ENCODE measurements around the gene RAD23A.

Gene RAD23A

GRCh38 chr19:12932392-12933286 lies 13.0 kb upstream of the RAD23A start:
- Mint-ChIP-seq H3K4me3 (peak overlapping the region; percentile 96), H3K27ac (peak overlapping the region; percentile 93), H3K9me3 (no peaks in the 10 kb centered on the region), H3K4me1 (ENCODE audit: low read depth) (peaks cover 47% of the 10 kb centered on the region), H3K36me3 (ENCODE audit: low read depth) (peaks cover 49% of the 10 kb centered on the region), H3K27me3 (no peaks in the 10 kb centered on the region)
- intact Hi-C loops (cut with micrococcal nuclease): loop anchor here (2.0 kb wide), 1 partner anchor 14 kb away; the partner anchor contains the start of gene SYCE2

DNA sequence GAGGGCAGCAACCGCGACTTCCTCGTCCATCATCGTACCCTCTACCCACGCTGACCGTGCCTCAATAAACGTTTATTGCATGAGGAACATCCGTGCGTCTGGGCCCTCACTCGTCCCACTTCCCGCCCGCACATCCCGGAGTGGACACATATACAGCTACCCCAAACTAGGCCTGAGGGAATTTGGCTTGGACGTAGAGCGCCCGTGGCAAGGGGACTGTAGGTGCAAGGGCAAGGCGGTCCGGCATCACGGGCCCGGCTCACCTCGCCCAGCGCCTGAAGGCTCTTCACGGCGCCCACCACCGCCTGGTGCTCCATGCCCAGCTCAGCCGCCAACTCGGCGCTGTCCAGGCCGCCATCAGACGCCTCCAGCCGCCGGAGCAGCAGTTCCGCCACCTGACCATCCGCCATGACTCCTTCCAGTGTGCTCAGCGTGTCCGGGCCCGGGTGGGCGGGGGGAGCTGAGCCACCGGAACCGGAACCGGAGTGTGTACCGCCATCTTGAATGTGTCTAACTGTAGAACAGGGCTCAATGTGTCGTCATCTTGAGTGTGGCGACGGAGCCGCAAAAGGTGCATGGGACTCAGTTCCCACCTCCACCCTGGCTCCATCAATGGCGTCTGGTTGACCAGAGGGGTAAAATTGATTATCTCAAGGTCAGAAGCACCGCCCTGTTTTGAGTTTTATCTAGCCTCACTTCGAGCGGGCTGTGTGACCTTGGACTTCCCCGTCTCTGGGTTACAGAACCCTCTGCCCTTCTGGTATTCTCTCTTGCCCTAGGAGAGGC lies 12.2 kb upstream of the RAD23A start, which contains the start of gene FARSA:
TSS of gene FARSA (minus strand) at position 425 of the 786 bp plus-strand sequence. CDS start at position 410, 15 bp downstream.
- Mint-ChIP-seq H3K4me3 (peak within 1 kb of the TSS; percentile 96), H3K4me1 (ENCODE audit: low read depth) (peaks cover 51% of the 10 kb centered on the region), H3K27me3 (no peaks in the 10 kb centered on the region), H3K36me3 (ENCODE audit: low read depth) (peaks cover 43% of the 10 kb centered on the region), H3K27ac (peak within 1 kb of the TSS; percentile 93), H3K9me3 (no peaks in the 10 kb centered on the region)
- intact Hi-C loops (cut with micrococcal nuclease): loop anchor here (2.0 kb wide), 1 partner anchor 15 kb away; the partner anchor contains the start of gene SYCE2

GRCh38 chr19:12935071-12935470 lies 10.6 kb upstream of the RAD23A start:
- H3K9me3 Mint-ChIP-seq: no peaks in the 10 kb centered on the region
- no peak overlapping the region for H3K27ac Mint-ChIP-seq
- intact Hi-C loops (cut with micrococcal nuclease): no loop called here
- H3K4me1 Mint-ChIP-seq (ENCODE audit: low read depth): peaks cover 59% of the 10 kb centered on the region
- H3K27me3 Mint-ChIP-seq: no peaks in the 10 kb centered on the region
- H3K36me3 Mint-ChIP-seq (ENCODE audit: low read depth): peaks cover 43% of the 10 kb centered on the region
- no peak overlapping the region for H3K4me3 Mint-ChIP-seq

GRCh38 chr19:12936582-12936981 lies 9.1 kb upstream of the RAD23A start:
- H3K36me3 Mint-ChIP-seq (ENCODE audit: low read depth): peaks cover 46% of the 10 kb centered on the region
- H3K27me3 Mint-ChIP-seq: no peaks in the 10 kb centered on the region
- peak overlapping the region; percentile 95 for H3K27ac Mint-ChIP-seq
- intact Hi-C loops (cut with micrococcal nuclease): no loop called here
- peaks cover 65% of the 10 kb centered on the region for H3K4me1 Mint-ChIP-seq (ENCODE audit: low read depth)
- no peaks in the 10 kb centered on the region for H3K9me3 Mint-ChIP-seq
- H3K4me3 Mint-ChIP-seq: peak overlapping the region; percentile 94

- Mint-ChIP-seq H3K36me3 (ENCODE audit: low read depth) (peaks cover 51% of the 10 kb centered on the region), H3K27ac (peak overlapping the region; percentile 95), H3K4me3 (peak overlapping the region; percentile 94), H3K4me1 (ENCODE audit: low read depth) (peaks cover 65% of the 10 kb centered on the region), H3K27me3 (no peaks in the 10 kb centered on the region), H3K9me3 (no peaks in the 10 kb centered on the region)
- intact Hi-C loops (cut with micrococcal nuclease): no loop called here
Measured at GRCh38 chr19:12937093-12937926, 8.4 kb upstream of the RAD23A start.

DNA sequence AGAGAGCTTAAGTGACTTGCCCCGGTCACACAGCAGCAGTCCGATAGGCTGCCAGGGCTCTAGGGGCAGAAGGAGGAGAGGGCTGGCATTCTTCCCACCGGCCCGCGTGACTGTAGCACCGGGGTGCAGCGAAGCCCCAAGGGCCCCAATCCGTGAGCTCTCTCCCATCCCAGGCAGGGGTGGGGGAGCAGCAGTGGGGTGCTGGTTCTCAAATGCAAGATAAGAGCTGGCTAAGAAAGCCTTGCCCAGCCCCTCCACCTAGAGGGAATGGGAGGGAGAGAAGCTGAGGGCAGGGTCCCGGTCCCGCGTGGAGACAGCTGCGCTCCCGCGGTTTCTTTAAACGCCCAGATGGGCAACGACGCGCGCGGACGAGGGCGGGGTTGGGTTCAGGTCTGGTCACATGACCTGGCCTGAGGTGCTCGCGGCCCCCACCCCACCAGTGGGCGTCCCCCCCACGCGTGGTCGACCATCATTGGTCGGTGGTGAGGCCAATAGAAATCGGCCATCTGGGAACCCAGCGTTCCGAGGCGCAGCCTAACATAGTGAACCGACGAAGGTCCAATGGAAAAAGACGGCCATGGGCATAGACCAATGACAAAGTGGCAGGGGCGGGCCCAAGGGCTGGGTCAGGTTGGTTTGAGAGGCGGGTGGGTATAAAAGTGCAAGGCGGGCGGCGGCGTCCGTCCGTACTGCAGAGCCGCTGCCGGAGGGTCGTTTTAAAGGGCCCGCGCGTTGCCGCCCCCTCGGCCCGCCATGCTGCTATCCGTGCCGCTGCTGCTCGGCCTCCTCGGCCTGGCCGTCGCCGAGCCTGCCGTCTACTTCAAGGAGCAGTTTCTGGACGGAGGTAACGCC lies 7.5 kb upstream of the RAD23A start, which contains the start of gene CALR:
TSS of gene CALR (plus strand) at position 683 of the 852 bp plus-strand sequence. CDS start at position 754, 71 bp downstream.
- H3K9me3 Mint-ChIP-seq: no peaks in the 10 kb centered on the region
- intact Hi-C loops (cut with micrococcal nuclease): no loop called here
- no peaks in the 10 kb centered on the region for H3K27me3 Mint-ChIP-seq
- peaks cover 63% of the 10 kb centered on the region for H3K4me1 Mint-ChIP-seq (ENCODE audit: low read depth)
- peak within 1 kb of the TSS; percentile 94 for H3K4me3 Mint-ChIP-seq
- H3K36me3 Mint-ChIP-seq (ENCODE audit: low read depth): peaks cover 56% of the 10 kb centered on the region
- peak within 1 kb of the TSS; percentile 95 for H3K27ac Mint-ChIP-seq

- H3K9me3 Mint-ChIP-seq: no peaks in the 10 kb centered on the region
- intact Hi-C loops (cut with micrococcal nuclease): no loop called here
- H3K4me1 Mint-ChIP-seq (ENCODE audit: low read depth): peaks cover 64% of the 10 kb centered on the region
- H3K36me3 Mint-ChIP-seq (ENCODE audit: low read depth): peaks cover 58% of the 10 kb centered on the region
- H3K4me3 Mint-ChIP-seq: peak overlapping the region; percentile 94
- H3K27ac Mint-ChIP-seq: peak overlapping the region; percentile 95
- no peaks in the 10 kb centered on the region for H3K27me3 Mint-ChIP-seq
Measured at GRCh38 chr19:12938779-12939601, 6.7 kb upstream of the RAD23A start.

GRCh38 chr19:12939975-12940423 lies 5.7 kb upstream of the RAD23A start:
- peak overlapping the region; percentile 95 for H3K27ac Mint-ChIP-seq
- no peaks in the 10 kb centered on the region for H3K27me3 Mint-ChIP-seq
- H3K4me1 Mint-ChIP-seq (ENCODE audit: low read depth): peaks cover 66% of the 10 kb centered on the region
- intact Hi-C loops (cut with micrococcal nuclease): no loop called here
- H3K4me3 Mint-ChIP-seq: peak overlapping the region; percentile 94
- H3K36me3 Mint-ChIP-seq (ENCODE audit: low read depth): peaks cover 68% of the 10 kb centered on the region
- no peaks in the 10 kb centered on the region for H3K9me3 Mint-ChIP-seq

- Mint-ChIP-seq H3K27me3 (no peaks in the 10 kb centered on the region), H3K4me3 (peak overlapping the region; percentile 94), H3K27ac (peak overlapping the region; percentile 95), H3K36me3 (ENCODE audit: low read depth) (peaks cover 77% of the 10 kb centered on the region), H3K9me3 (no peaks in the 10 kb centered on the region), H3K4me1 (ENCODE audit: low read depth) (peaks cover 66% of the 10 kb centered on the region)
- intact Hi-C loops (cut with micrococcal nuclease): no loop called here
Measured at GRCh38 chr19:12940897-12941296, 4.8 kb upstream of the RAD23A start.

GRCh38 chr19:12943437-12944044 lies 2.1 kb upstream of the RAD23A start:
- Mint-ChIP-seq H3K27ac (peak overlapping the region; percentile 95), H3K27me3 (no peaks in the 10 kb centered on the region), H3K9me3 (no peaks in the 10 kb centered on the region), H3K4me1 (ENCODE audit: low read depth) (peaks cover 66% of the 10 kb centered on the region), H3K4me3 (peak overlapping the region; percentile 25), H3K36me3 (ENCODE audit: low read depth) (peaks cover 95% of the 10 kb centered on the region)
- intact Hi-C loops (cut with micrococcal nuclease): no loop called here

- peaks cover 95% of the 10 kb centered on the region for H3K36me3 Mint-ChIP-seq (ENCODE audit: low read depth)
- peaks cover 71% of the 10 kb centered on the region for H3K4me1 Mint-ChIP-seq (ENCODE audit: low read depth)
- intact Hi-C loops (cut with micrococcal nuclease): no loop called here
- peak overlapping the region; percentile 95 for H3K27ac Mint-ChIP-seq
- no peaks in the 10 kb centered on the region for H3K27me3 Mint-ChIP-seq
- no peaks in the 10 kb centered on the region for H3K9me3 Mint-ChIP-seq
- peak overlapping the region; percentile 10 for H3K4me3 Mint-ChIP-seq
Measured at GRCh38 chr19:12944104-12944674, 1.5 kb upstream of the RAD23A start.
